ENCODE data around the gene NPRL2. TPM values are rescaled to one million over a fixed set of nuclear protein-coding genes. Genes with fewer than 3 reads are reported as not detected.

NPRL2 gene
- total RNA-seq, 1 donor from 2014 or later = 20.5 TPM

DNA sequence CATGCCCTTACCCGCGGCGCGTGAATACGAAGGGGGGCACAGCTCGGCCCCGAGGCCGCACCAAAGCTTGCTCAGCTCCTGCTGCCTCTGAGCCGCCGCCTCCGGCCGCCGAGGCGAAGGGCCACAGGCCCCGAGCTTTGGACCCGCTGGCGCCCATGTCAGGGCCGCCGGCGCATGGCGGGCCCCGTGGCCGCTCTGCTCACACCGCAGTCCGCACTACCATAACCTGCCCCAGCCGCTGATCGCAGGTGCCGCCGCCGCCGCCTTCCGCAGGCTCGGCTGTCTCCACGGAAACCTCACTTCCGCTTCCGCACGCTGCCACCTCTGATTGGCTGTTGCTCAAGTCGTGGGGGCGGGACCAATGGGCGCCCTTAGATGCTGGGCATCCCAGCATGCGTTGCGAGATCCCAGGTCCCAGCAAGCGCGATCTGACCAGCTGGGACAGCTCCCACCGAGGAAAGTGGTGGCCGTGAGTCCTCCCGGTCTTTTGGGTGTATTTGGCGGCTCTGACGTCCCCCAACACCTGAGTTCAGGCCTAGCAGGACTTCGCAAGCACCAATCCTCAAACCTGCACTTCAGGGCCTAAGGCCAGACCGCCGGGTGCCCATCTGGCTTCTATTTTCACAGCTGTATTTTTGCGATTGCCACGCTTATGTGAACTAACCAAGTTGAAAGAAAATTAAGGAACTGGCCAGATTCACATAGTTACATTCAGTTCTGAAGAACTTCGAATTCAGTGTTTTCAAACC is 22.5 kb downstream of the NPRL2 start, which contains the start of gene TUSC2:
TSS of gene TUSC2 (minus strand) at position 281 of the 749 bp plus-strand sequence. CDS start at position 157, 124 bp downstream.
- DNase-seq (ENCODE audit: low spot score) = peak; percentile 97

DNA sequence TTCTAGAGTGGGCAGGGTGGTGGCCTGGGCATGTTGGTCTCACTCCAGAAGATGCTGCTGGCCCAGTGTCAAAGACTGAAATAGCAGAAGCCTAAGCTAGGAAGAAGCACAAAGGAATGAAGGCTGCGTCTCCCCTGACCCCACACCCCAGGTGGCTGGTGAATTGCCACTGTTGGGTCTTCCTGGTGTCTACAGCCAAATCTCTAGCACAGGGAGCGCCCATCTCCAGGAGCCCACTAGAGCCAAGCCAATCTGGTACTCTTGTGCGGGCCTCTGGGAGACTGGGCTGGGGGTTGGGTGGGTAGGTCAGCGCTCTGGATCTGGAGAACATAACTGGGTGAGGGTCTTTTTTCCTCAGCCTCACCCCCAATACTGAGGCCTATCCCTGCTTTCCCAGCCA is 23.4 kb downstream of the NPRL2 start:
- DNase-seq (ENCODE audit: low spot score) = no peak

DNA sequence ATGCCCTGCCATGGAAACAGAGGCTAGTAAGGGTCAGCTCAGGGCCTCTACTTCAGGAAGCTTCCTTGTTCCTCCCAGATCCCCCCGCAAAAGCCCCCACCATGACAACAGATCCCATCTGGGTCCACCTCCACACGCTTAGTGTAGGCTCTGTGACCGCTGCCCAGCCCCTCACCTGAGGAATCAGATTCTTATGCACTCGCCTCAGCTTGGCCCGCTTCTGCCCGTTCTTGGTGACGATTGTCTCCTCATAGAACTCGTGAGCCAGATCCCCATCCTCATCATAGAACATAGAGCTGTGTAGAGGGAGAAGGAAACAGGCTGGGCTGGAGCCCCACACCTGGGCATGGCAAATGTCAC is 24.4 kb downstream of the NPRL2 start:
- DNase-seq (ENCODE audit: low spot score) = no peak

DNA sequence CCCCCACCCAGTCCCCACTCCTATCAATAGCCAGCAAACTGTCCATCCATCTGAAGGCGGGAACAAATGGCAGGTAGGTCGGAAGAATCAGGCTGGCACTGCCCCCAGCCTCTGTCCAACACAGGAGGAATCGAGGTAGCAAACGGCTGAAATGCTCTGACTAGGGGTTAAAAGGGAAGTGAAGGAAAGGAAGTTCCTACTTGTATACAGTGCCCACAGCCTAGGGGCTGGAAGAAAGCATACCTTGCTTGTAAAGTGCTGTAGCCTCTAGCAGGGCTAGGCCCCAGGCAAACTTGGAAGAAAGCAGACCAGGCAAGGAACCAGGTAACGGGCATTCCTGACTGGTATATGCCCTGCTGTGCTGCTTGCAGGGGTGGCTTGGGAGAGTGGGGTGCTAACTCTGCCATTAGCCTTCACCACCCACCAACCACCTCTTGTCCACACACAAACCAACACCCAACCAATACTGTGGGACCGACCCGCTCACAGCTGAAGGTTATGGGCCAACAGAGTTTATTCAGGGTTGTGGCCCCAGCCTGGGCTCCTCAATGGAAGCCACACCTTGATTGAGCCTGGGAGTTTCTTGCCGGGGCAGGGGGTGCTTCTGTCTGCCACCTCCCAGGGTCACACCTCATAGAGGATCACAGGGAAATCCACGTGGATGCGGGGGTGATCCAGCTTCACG is 24.9 kb downstream of the NPRL2 start:
- no peak for DNase-seq (ENCODE audit: low spot score)

DNA sequence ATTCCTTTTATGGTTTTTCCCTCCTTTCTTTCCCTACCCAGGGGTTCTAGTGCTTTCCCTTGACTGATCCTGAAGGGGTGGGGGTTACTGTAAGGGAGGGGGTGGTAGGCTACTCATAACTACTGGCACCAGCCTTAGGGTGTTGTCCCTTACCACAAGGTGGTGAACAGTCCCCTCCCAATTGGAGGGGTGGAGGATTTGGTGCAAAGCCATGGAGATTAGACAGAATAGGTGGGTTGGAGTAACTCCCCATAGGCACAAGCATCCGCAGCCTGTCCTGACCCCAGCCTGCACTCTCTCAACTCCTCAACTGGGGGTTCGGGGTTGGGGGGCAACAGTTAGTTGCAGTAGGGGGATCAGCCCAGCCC is 25.5 kb downstream of the NPRL2 start:
- no peak for DNase-seq (ENCODE audit: low spot score)

DNA sequence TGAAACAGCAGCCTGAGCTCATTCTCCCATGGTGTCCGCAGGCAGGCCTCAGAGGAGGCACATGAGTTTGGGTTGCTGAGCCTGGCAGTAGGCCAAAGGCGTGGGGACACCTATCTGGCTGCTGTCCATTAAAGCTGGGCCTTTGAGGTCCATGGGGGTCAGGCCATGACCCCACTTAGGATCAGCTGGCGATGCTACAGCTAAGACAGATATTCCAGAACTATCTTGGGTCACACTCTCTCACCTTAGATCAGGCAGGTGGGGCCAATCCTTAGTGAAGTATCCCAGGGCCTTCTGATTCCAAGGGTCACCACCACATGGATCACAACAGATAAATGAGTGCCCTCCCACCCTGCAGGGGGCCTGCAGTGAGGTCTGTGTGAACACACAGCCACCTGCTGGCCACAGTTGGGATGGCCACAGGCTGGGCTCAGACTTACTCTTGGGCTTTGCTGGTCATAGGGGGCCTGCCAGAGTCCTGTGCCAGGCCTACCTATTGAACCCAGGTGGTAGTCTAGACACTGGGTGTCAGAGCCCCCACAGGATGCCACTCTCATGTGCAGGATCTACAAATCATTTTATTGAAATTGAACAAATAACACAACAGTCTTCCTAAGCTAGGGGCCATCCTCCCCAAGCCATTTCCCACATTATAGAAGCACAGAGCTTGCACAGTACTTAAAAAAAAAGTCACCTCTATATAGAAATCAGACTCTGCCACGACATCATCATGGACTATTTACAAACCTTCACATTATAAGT is 26.0 kb downstream of the NPRL2 start:
- DNase-seq (ENCODE audit: low spot score) = no peak

DNA sequence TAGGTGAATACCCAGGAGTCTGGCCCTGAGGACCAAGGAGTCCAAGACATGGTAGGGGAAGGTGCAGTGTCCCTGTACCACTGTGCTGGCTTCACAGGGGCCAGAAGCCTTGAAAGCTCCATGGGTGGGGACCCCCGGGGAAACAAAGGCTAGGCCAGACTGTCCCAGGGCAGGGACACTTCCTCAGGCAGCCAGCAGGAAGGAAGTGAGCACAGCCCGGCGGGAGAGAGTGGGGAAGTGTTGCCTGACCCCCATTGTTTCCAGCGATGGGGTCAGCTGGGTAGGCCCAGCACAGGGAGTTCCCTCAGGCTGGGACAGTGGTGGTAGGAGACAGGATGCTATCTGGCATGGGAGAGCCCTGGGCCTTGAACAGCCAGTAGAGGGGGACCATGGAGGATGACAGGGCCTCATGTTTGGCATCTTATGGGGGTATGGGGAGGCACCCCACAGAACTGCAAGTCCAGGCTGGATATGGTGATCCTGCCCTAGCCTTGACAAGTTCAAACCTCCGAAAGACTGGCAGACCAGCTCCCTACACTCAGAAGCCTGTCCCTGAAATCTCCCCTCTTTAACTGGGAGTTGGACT is 26.9 kb downstream of the NPRL2 start:
- no peak for DNase-seq (ENCODE audit: low spot score)

DNA sequence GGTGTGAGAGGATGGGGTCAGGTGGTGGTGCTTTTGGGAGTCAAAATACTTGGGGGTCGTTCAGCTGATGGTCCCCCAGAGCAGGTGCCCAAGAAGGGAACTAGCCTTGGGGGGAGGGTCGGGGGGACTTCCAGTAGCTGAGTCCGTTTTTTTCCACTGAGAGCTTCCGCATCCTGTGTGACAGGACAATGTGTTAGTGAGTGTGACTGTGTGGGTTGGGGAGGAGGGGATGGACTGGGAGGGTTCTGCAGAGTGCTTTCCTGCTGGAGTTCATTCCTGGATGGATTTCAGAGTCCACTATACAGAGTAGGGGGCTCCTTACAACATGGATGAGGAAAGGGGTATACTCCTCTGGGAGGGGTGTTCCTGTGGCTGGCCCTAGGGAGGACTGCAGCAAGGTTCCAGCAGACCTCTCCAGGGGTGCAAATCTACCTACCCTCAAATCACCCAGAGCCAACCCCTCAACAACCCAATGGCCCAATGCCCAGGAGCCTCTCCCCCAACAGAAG is 27.4 kb downstream of the NPRL2 start:
- no peak for DNase-seq (ENCODE audit: low spot score)

DNA sequence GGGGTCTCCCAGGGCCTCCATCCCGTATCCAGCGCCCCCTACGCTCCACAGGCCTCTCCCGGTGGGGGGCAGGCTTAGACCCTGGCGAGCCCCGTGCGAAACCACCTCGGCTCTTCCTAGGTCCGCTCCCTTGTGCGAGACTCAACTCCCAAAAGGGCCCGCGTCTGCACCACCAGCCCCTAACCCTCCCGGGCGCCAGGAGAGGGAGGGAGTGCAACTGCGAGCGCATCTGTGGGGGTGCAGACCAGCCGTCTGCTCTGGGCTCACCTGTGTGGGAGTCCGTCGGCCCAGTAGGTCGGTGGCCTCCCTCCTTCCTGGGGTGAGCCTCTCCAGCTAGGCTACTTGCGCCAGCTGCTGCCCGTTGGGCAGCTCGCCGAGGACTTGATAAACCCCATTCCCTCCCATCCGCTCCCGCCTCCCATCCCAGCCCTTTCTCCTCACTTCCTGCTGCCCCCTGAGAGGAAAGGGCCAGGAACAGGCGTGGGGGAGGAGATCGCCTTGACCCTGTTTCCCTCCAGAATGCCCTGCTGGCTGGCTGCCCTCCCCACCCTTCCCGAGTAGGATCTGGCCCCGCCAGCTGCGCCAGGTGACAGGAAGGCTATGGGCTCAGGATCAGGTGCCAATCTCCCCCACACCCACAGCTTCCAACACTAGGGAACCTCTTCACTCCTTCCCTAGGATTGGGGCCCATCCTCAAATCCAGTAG is 28.0 kb downstream of the NPRL2 start, which contains the start of gene HYAL2:
TSS of gene HYAL2 (minus strand) at position 360 of the 706 bp plus-strand sequence. CDS start 2,256 bp downstream, outside the sequence.
- DNase-seq (ENCODE audit: low spot score) = no peak

DNA sequence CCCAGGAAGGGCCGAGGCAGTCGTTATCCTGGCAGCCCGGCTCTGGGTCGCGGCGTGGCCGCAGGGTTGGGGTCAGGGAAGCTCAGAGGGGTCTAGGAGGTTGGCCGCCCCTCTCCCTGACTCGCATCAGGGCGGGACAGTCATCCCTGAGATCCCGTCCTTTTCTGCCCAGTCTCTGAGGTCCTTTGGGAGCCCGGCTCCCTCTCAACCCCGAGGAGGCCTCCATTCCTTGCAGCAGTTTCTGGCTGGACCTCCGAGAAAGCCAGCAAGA is 28.5 kb downstream of the NPRL2 start:
- DNase-seq (ENCODE audit: low spot score) = no peak

DNA sequence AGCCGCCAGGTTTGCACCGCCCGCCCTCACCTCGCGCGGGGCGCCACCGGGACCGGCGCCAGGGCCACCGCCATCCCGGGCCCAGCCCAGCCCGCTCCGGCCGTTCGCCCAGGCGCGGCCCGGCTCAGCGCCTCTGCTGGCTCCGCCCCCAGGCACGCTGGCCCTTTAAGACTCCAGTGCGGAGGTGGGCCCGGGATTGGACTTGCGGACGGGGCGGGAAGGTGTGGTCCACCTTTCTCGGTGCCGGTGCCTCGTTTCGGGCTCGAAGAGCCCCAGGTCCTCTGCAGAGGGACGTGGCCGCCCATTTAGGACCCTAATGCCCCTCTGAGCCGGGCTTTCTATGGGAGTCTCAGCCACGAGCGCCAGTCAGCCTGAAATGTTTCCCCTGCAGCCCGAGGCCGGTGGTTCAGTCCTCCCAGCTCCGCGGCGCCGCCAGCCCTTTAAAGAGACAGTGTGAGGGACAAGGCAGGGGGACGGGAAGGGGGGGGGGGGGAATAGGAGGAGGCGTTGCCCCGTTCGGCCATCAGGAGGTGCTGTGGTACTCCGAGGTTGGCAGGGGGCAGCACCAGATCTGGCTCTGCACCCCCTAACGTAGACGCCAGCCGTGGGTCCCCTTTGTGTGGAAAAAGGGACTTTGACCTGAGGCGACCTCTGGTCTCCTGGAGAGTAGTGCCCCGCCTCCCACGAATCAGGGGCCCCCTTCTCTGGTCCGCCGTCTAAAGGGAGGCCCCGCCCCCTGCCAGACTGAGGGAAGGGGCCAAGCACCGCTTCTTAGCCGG is 29.1 kb downstream of the NPRL2 start:
- peak; percentile 88 for DNase-seq (ENCODE audit: low spot score)

DNA sequence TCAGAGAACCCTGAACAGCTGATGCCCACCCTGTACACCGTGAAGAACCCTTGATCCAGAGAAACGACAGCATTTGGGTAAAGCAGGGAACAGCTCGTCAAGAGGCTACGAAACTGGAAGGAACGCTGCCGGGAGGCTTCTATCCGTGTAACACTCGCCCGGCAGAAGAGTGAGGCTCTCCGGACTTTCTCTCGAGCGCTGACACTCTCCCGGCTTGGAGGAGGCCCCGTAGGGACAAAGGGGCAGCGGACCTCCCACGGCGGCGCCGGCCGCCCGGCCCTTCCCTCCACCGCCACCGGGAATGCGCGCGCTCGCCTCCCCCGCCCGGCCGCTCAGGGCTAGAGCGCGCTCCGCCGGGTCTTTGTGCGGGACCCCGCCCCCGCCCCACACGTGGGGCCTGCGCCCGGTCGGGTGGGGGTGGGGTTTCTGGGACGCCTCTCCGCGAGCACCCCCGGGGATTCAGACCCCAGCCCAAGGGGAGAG is 29.7 kb downstream of the NPRL2 start:
- DNase-seq (ENCODE audit: low spot score) = peak; percentile 73

DNA sequence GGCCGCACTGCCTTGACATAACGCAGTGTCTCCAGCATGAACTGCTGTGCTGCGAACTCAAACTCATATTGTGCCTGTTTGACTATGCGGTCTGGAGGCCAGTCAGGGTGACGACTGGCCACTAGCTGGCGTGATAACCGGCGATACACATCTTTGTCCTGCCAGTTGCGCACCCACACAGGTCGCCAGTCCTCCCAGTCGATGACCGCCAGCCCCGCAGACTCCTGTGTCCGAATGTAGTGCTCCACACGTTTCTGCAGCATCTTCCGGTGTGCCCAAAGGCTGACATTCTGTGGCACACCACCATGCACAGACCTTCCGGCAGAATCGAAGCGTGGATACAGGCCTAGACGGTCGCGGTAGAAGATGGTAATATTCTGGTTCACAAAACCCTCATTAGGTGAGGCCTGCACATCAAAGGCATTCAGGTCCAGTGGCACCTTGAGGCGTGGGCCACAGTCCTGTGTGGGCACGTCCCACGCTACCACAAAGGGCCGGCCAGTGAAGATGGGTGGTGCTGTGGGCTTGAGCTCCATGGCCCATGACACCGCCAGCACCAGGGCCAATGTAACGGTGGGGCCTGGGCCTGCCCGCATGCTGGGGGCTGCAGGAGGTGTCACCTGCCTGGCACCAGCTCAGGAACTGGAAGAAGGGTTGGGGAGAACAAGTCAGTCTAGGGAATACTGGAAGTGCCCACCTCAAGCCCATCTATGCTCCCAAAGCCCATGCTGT is 30.5 kb downstream of the NPRL2 start:
- DNase-seq (ENCODE audit: low spot score) = no peak

DNA sequence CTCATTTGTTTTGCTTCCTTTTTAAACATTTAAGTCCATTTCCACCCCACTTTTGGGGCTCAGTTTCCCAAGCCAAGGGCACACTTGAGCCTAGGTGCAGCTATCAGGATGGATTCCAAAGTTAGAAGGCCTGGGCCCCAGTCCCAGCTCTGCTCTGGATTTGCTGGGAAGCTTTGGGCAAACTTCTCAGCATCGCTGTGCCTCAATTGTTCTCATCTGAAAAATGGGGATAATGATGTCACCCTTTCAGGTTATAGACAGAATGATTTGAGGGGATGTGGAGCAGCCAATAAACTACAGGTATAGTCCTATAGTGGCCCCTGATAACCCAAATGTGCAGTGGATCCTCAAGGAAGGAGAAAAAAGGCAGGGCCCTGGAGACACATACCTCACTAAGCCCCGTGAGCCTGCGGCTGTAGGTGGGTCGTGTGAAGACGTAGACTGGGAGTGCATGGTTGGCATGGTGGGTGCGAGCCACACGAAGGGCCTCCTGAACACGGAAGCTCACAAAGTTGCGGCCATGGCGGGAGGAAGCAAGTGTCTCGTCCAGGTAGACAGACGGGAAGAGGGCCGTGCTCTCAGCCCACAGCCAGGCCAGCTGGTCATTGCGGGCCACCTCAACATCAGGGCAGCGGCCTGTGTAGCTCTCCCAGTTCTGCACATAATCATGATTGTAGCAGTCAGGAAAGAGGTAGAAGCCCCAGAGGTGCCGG is 31.2 kb downstream of the NPRL2 start:
- DNase-seq (ENCODE audit: low spot score) = no peak

DNA sequence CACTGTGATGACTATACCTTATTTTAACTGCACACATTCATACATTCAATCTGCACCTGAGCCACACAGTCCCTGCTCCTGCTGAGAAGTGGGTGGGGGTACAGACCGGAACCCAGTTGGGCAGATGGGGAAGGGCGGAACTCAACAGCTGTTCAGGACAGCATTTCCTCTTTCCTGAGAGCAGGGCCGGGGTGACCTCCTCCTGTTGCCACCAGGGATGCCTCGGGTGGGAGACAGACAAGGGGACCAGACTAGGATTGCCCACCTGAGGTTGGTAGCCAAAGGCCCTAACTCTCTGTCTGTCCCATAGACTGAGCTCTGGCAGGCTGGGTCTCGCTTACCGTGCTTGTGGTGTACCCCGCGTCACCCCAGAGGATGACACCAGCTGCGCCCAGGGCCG is 32.0 kb downstream of the NPRL2 start:
- DNase-seq (ENCODE audit: low spot score) = no peak

DNA sequence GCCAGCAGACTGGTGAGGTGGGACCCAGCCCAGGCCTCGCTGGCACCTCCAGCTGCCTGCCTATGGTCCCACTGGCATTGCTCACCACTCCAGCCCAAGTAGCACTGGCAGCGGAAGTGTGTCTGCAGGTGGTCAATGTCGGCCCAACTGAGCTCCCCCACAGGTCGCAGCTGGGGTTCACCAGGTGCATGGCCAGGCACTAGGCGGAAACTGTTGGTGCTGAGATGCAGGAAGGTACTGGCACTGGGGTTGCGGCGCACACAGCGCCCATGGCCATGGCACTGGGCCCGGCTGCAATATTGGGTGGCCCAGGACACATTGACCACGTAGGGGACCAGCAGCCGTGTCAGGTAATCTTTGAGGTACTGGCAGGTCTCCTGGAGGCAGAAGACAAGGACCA is 32.4 kb downstream of the NPRL2 start:
- DNase-seq (ENCODE audit: low spot score) = no peak

DNA sequence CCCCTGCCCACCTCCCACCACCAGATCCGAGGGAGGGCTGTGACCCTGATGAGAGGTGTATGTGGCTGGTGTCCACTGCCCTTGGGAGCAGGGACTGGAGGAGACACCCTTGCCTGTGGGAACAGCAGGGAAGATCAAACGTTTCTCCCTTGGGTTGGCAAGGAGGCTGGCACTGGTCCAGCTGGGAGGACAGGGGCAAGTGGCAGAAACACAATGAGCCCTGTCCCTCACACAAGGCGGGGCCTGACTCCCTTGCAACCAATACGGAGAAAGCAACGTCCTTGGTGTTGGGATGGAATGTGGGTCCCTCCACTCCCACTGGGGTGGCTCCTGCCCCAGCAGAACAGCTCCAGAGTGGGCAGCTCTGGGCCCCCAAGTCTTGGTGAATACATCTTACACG is 33.3 kb downstream of the NPRL2 start:
- no peak for DNase-seq (ENCODE audit: low spot score)

DNA sequence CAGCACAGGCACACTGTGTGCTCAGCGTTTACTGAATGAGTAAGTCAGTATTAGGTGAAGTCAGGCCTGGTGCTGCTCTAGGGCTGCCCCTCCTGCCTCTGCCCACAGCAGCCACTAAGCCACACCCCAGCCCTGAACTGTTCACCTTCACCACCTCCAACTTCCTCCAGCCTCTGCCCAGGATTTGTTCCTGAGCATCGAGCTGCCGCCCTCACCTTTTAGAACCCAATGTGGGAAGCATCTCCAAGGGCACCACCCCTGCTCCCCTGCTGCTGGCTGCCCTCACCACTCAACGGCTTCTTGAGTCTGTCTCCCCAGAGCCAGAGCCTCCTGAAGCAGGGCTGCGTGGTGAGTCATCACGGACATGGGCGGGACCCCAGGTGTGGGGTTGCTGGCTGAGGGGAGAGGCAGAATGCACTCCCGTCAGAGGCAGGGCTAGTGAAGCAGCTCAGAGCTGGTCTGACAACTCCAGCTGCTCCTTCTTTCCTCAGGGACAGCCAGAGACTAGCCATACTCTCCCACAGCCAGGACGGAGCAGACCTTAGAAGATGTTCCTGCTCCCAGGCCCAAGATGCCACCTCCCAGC is 33.8 kb downstream of the NPRL2 start:
- peak; percentile 87 for DNase-seq (ENCODE audit: low spot score)

DNA sequence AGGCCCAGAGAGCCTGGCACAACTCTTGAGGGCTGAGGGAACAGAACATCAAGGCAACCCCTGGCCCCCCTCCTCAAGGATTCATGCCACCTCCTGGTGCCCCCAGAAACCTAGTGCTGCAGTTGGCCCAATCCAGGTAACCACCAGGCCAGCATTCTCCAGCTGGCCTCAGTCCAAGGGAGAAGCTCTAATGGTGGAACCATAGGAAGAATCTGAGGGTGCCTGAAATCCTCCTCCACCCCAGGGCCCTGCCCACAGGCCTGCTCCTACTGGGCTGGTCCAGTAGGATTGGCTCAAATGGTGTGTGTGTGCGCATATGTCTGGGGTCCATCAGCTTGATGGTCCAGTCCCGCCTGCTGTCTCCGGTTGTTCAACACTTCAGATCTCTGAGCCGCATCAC is 35.8 kb downstream of the NPRL2 start:
- no peak for DNase-seq (ENCODE audit: low spot score)
